ENCODE measurements around the gene CIAO2B. TPM values are rescaled to one million over a fixed set of nuclear protein-coding genes. Genes with fewer than 3 reads are reported as not detected.

Gene CIAO2B
- polyA plus RNA-seq, 1 donor from 2014 or later = 339 TPM

- Histone ChIP-seq H3K36me3 (ENCODE audit: insufficient read depth, low read length) (no peaks in the 10 kb centered on the region), H4K20me1 (ENCODE audit: insufficient read depth) (no peaks in the 10 kb centered on the region), H3K9me2 (ENCODE audit: insufficient read depth, low read length) (no peaks in the 10 kb centered on the region), H2AFZ (ENCODE audit: low read depth, low read length) (no peak overlapping the region), H3K4me3 (ENCODE audit: low read length) (no peak overlapping the region), H3K27ac (ENCODE audit: low read length) (no peak overlapping the region), H3K9me3 (ENCODE audit: low read length) (no peaks in the 10 kb centered on the region), H3F3A (ENCODE audit: insufficient read depth, low read length, poor library complexity, severe bottlenecking) (no peaks in the 10 kb centered on the region), H3K4me2 (ENCODE audit: low read length) (no peak overlapping the region), H3K79me2 (replicated peaks; ENCODE audit: insufficient read depth, low read length) (no peaks in the 10 kb centered on the region), H3K27me3 (ENCODE audit: insufficient read depth, low read depth, low read length) (no peaks in the 10 kb centered on the region), H3K9ac (ENCODE audit: low read length) (no peak overlapping the region)
- TF ChIP-seq SMC3 (conservative IDR thresholded peaks at IDR 0.05; ENCODE audit: poor library complexity) = no peak
- no peak for TF ChIP-seq EP300 (conservative IDR thresholded peaks at IDR 0.05; ENCODE audit: poor library complexity, severe bottlenecking)
- no peak for TF ChIP-seq MXI1 (conservative IDR thresholded peaks at IDR 0.05; ENCODE audit: poor library complexity, severe bottlenecking)
- no peak for TF ChIP-seq RAD21 (conservative IDR thresholded peaks at IDR 0.05)
- TF ChIP-seq EZH2 (IDR thresholded peaks at IDR 0.05; ENCODE audit: borderline replicate concordance, insufficient read depth, low read length, poor library complexity, severe bottlenecking) = no peak
- no peak for TF ChIP-seq TAF1 (IDR thresholded peaks at IDR 0.05; ENCODE audit: low read depth)
- TF ChIP-seq REST (IDR thresholded peaks at IDR 0.05; ENCODE audit: borderline replicate concordance) = no peak
- TF ChIP-seq POLR2AphosphoS5 (IDR thresholded peaks at IDR 0.05) = no peak
- TF ChIP-seq CTCF (IDR thresholded peaks at IDR 0.05; ENCODE audit: poor library complexity, severe bottlenecking) = no peak
Measured at GRCh38 chr16:66894055-66894454, 40.1 kb downstream of the CIAO2B start.

- Histone ChIP-seq H3K79me2 (replicated peaks; ENCODE audit: insufficient read depth, low read length) (no peaks in the 10 kb centered on the region), H3K4me3 (ENCODE audit: low read length) (no peak overlapping the region), H3K9me2 (ENCODE audit: insufficient read depth, low read length) (no peaks in the 10 kb centered on the region), H2AFZ (ENCODE audit: low read depth, low read length) (no peak overlapping the region), H4K20me1 (ENCODE audit: insufficient read depth) (no peaks in the 10 kb centered on the region), H3K36me3 (ENCODE audit: insufficient read depth, low read length) (no peaks in the 10 kb centered on the region), H3F3A (ENCODE audit: insufficient read depth, low read length, poor library complexity, severe bottlenecking) (no peaks in the 10 kb centered on the region), H3K27me3 (ENCODE audit: insufficient read depth, low read depth, low read length) (no peaks in the 10 kb centered on the region), H3K4me2 (ENCODE audit: low read length) (no peak overlapping the region), H3K9ac (ENCODE audit: low read length) (no peak overlapping the region), H3K9me3 (ENCODE audit: low read length) (no peaks in the 10 kb centered on the region), H3K27ac (ENCODE audit: low read length) (no peak overlapping the region)
- no peak for TF ChIP-seq EZH2 (IDR thresholded peaks at IDR 0.05; ENCODE audit: borderline replicate concordance, insufficient read depth, low read length, poor library complexity, severe bottlenecking)
- TF ChIP-seq EP300 (conservative IDR thresholded peaks at IDR 0.05; ENCODE audit: poor library complexity, severe bottlenecking) = no peak
- no peak for TF ChIP-seq MXI1 (conservative IDR thresholded peaks at IDR 0.05; ENCODE audit: poor library complexity, severe bottlenecking)
- TF ChIP-seq POLR2AphosphoS5 (IDR thresholded peaks at IDR 0.05) = no peak
- TF ChIP-seq RAD21 (conservative IDR thresholded peaks at IDR 0.05) = no peak
- TF ChIP-seq TAF1 (IDR thresholded peaks at IDR 0.05; ENCODE audit: low read depth) = no peak
- TF ChIP-seq REST (IDR thresholded peaks at IDR 0.05; ENCODE audit: borderline replicate concordance) = no peak
- TF ChIP-seq CTCF (IDR thresholded peaks at IDR 0.05; ENCODE audit: poor library complexity, severe bottlenecking) = no peak
- TF ChIP-seq SMC3 (conservative IDR thresholded peaks at IDR 0.05; ENCODE audit: poor library complexity) = no peak
Measured at GRCh38 chr16:66891797-66892196, 42.4 kb downstream of the CIAO2B start.
